Hematopoietic multipotent progenitor cell (in vitro differentiated cells): Measurements from ENCODE around the gene RHBDF1. TPM values are rescaled to one million over a fixed set of nuclear protein-coding genes. Genes with fewer than 3 reads are reported as not detected.
"Not testable (repeated sequence)": the region's sequence is repeated elsewhere in the genome, so short reads cannot be mapped to it uniquely, and the experiment has no call there.

Experiments
- DNase-seq, 3 donors: peaks; one replicate each; pipeline ENCODE4 v3.0.0-alpha.2; 2011 to 2015; ENCODE audit warnings: low read depth in 2 of 3, low spot score in 2 of 3
- total RNA-seq: library from RNA; depleted of rRNA; stranded (reverse); fragments of >200 nt; gene quantifications from one replicate; pipeline ENCODE4 v1.2.3, GENCODE V29; 2012

The RHBDF1 gene
- total RNA-seq, 1 donor: 11.3 TPM

DNA sequence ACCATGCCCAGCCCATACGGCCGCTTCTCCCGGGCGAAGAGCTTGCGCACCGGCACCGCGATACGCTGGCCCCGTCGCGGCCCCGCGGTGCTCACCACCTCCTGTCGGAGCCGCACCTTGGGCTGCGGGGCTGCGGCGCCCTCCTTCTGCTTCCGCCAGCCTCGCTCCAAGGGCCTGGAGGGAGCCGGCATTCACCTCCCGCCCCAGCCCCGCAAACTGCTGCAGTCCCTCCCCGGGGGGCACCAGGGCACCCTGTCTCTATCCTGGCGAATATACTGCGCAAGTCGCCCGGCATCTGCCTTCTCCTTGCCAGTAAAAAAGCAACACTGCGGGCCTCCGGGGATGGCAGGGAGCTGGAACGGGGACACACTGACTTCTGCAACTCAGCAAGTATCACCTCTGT, 10.6 kb downstream of the RHBDF1 start:
- no peak for DNase-seq

GRCh38 chr16:60929-61878, 11.2 kb downstream of the RHBDF1 start:
- no peak for DNase-seq

DNA sequence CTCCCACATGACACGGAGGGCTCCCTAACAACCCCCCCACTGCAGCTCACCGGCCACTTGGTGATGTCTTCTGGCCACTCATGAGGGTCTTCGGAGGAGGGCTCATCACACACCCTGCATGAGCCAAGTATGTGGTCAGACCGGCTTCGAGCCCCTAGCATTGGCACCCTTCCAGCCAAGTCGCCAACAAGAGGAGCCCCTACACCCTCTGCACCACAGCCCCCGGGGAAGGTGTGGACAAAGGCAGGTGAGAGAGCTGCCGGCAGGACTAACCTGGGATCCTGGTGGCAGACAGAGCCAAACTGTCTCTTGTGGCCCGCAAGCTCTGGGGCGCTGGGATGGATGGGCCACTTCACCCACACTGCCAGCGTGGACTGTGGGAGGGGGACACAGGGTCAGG, 12.3 kb downstream of the RHBDF1 start:
- DNase-seq: no peak

DNA sequence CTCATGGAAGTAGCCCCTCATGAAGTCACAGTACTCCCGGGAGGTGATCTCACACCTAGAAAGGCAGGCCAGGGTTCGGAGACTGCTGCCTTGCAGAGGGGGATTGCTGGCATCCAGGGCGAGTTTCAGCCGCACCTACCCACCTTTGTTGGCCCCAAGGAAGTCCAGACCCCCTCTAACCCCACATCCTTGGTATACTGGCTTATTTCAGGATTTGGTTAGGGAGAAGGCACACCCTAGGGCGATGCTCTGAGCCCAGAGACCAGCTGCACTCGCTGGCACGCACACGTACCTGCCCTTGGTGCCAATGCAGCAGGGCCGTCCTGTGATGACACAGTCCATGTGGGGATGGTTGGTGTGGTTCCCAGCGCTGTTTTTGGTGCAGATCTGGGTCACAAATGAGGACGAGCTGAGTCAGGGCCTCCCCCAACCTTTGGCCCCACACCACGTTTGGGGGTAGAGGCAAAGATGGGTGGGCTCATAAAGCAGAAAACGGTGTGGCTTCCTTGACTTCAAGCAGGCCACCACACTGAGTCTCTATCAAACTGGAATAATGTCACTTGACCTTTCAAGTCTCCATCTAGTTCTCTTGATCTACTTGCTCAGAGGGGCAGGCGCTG, 12.9 kb downstream of the RHBDF1 start:
- no peak for DNase-seq

DNA sequence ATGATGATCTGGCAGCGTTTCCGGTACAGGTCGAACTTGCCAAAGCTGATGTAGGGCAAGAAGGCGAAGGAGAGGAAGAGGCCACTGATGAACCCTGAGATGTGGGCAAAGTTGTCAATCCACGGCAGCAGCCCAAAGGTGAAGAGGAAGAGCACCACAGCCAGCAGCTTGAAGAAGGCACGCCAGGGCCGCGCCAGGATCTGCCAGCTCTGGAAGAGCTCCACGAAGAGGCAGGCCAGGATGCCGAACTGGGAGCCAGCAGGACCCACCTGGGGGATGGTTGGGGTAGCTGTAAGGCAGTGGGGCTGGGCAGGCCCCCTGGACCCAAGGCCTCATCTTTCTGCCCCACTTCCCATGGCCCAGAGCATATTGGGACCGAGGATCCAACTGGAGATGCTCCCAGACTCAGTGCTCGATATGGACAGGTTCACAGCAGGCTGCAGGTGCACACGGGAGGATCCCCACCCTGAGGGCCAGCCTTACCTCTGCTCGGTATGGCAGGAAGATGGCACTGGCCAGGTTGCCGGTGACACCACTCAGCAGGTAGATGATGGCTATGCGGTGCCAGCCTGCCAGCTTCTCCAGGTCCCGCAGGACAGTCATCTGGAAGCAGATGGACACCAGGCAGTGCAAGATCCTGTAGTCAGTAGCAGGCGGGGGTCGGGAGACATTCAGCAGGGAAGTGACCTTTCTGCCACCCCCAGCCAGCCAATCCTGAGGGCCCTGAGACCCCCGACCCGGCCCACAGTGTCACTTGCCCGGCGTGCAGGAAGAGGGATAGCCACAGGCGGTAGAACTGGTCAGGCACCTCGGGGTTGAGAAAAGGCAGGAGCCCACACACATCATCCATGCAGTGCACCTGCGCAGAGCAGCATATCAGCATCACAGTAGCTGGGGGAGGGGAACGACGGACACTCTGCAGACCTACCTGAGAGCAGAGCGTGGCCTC, 13.7 kb downstream of the RHBDF1 start:
- no peak for DNase-seq

GRCh38 chr16:57711-58110, 14.7 kb downstream of the RHBDF1 start:
- no peak for DNase-seq

GRCh38 chr16:56231-56927, 16.1 kb downstream of the RHBDF1 start:
- DNase-seq: no peak

DNA sequence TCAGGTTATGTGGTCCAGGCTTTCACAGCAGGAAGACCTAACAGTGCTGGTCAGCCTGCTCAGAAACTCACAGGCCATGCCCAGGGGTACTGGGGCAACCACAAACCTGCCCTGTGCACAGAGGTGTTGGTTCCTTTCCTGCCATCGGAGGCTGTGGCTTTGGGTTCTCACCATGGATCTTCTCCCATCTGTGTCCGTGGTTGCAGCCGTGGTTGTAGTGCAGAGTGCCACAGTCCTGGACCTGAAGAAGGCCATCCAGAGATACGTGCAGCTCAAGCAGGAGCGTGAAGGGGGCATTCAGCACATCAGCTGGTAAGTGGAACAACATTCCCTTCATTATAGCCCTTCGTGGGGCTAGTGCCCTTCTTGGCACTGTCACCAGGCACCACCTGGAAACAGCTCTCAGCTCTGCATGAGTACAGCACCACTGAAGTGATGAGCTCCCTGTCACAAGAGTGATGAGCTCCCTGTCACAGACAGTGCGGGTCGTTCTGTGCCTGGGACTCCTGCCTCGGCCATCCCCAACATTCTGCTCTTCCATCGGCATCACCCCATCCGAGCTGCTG, 16.8 kb downstream of the RHBDF1 start:
- no peak for DNase-seq

GRCh38 chr16:54237-54581, 18.2 kb downstream of the RHBDF1 start:
- DNase-seq: no peak

GRCh38 chr16:53346-54236, 18.8 kb downstream of the RHBDF1 start, which contains the start of the genes POLR3K and SNRNP25:
Gene POLR3K (minus strand): TSS chr16:53608. CDS start chr16:53586, 22 bp downstream.
Gene SNRNP25 (plus strand): TSS chr16:53828. CDS start chr16:54017, 189 bp downstream.
- peak; percentile 88 to 98 (median 96) for DNase-seq

DNA sequence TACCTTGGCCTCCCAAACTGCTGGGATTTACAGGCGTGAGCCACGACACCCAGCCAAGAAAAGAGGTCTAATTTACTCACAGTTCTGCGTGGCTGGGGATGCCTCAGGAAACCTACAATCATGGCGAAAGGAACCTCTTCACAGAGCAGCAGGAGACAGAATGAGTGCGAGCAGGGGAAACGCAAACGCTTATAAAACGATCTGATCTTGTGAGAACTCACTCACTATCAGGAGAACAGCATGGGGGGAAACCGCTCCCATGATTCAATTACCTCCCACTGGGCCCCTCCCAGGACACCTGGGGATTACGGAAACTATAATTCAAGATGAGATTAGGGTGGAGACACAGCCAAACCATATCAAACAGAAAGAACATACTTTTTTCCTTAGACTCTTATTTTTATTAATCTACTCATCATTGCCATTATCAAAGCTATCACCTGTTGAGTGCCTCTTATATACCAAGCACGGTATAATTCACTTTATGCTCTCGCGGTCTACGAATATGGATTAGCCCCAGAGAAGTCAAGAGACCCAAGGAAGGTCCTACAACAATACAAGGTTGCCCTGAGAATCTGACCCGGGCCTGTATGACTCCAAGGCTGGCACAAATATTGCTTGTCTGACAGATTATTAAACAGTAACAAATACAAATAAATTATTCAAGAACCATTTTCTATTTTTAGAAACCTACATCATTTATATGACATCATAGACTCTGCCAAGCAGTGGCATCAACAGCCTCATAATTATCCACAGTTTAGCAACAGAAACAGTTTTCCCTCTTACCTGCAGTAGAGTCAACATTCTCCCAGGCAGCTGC, 21.5 kb downstream of the RHBDF1 start:
- no peak for DNase-seq

DNA sequence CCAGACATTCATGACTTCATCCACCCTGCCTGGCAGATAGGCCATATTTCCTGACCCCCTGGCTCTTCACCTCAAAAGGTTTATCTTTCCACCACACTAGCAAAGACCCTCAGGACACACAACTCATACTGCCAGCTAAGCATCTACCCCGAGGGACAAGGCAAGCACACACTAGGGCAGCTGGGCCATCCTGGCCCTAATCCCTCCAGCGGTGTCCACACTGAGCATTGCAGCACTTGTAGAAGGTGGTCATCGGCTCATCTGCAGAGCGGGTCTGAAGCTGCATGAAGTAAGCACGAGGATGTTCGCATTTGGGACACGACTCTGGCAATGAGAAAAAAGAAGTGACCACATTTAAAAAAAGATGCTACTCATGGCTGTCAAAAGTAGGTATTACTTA, 25.2 kb downstream of the RHBDF1 start:
- DNase-seq: no peak

DNA sequence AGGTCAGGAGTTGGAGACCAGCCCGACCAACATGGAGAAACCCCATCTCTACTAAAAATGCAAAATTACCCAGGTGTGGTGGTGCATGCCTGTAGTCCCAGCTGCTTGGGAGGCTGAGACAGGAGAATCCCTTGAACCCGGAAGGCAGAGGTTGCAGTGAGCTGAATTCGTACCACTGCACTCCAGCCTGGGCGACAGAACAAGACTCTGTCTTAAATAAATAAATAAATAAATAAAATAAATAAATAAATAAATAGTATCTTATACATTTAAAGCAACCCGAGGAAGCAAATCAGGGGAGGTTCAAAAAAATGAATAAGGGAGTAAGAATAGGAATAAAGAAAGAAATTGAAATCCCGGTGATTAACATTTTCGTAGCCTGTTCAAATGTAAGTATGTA, 25.9 kb downstream of the RHBDF1 start:
- DNase-seq: not testable (repeated sequence)

- no peak for DNase-seq
Measured at GRCh38 chr16:45454-45853, 27.0 kb downstream of the RHBDF1 start.

DNA sequence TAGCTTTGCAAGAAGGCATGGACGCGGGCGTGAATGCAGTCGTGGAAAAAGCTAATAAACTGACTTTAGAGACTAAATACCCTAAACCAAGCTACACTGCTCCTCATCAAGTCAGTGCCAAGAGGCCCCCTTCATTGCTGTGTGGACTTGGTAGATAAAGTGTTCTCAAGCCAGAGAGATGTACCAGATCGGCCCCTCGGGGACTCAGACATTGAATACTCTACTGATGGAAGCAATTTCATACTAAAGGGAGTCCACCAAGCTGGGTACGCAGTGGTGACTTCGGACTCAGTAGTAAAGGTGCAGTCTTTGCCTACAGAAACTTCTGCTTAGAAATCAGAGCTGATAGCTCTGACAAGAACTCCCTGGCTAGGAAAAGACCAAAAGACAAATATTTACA, 27.8 kb downstream of the RHBDF1 start:
- DNase-seq: no peak

DNA sequence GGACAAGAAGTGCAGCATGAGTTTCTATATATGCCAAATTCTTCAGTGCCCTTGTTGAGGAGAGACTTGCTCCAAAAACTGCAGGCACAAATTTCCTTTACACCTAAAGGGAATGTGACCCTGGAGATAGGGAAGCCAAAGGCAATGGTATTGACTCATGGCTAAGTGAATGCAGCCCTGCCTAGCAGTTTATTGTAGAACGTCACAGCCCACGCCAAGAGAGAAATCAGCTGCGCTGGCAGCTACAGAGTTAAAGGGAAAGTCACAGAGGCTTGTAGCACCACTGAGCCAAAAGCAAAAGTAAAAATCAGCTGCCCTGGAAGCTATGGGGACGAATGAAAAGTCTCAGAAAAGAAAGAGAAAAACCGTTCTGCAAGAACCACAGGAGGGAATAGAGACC, 29.1 kb downstream of the RHBDF1 start:
- no peak for DNase-seq

GRCh38 chr16:42691-43090, 29.7 kb downstream of the RHBDF1 start:
- DNase-seq: no peak

DNA sequence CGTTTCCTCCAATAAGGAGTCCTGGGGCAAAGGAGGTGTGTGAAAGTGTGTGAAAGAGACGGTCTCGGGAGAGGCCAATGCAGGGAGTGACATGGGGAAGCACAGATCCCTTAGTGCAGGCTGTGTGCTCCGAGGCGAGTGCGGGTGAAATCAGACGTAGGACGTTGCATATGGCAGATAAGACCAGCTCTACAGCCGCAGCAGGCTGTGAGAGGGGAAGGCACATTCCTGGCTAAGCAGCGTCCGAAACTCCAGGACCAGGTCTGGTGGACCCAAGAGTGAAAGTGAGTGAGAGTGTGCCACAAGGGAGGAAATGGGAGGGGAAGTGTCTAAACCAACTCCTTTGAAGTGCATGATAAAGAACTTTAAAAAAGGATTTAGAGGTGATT, 30.4 kb downstream of the RHBDF1 start:
- no peak for DNase-seq
